WTC11 (cell line): ENCODE measurements around the gene MRNIP. TPM values are rescaled to one million over a fixed set of nuclear protein-coding genes. Genes with fewer than 3 reads are reported as not detected.
A peak's percentile ranks its signal among the peaks of the same experiment; 100 is the strongest.

ENCODE experiments used
- ATAC-seq: fragments of 200-7000 bp; cut with Tn5 transposase; 2 replicates; pipeline ENCODE4 v1.10.0; 2021; ENCODE audit warnings: mild to moderate bottlenecking, moderate library complexity
- CTCF ChIA-PET: fragments of 300-600 bp; sonication (Branson Sonifier 250); formaldehyde crosslinking; loops from one replicate; lab custom pipeline; 2021; ENCODE audit warnings: antibody characterized with exemption; lab: Charles Lee
- POLR2A ChIA-PET: fragments of 350-600 bp; sonication (Branson Sonifier 250); formaldehyde crosslinking; loops from one replicate; lab custom pipeline; 2021; ENCODE audit warnings: antibody characterized with exemption; lab: Charles Lee
- DNase-seq: peaks from one replicate; pipeline ENCODE4 v3.0.0; 2021; ENCODE audit warnings: low spot score
- H3K27ac Mint-ChIP-seq: 2 replicates; pipeline ENCODE4 v1.8.0; 2021; ENCODE audit warnings: mixed read lengths
- H3K27me3 Mint-ChIP-seq: 2 replicates; pipeline ENCODE4 v1.8.0; 2021; ENCODE audit warnings: low read depth, mild to moderate bottlenecking, moderate library complexity, mixed read lengths
- H3K36me3 Mint-ChIP-seq: 2 replicates; pipeline ENCODE4 v1.8.0; 2021; ENCODE audit warnings: mixed read lengths
- H3K4me1 Mint-ChIP-seq: 2 replicates; pipeline ENCODE4 v1.8.0; 2022; ENCODE audit warnings: mixed read lengths
- H3K4me3 Mint-ChIP-seq: 2 replicates; pipeline ENCODE4 v1.8.0; 2021; ENCODE audit warnings: mild to moderate bottlenecking, moderate library complexity, mixed read lengths
- H3K9me3 Mint-ChIP-seq: 2 replicates; pipeline ENCODE4 v1.8.0; 2021; ENCODE audit warnings: mixed read lengths
- ATF1 ChIP-seq: sonication (generic); formaldehyde crosslinking; IDR thresholded peaks from 2 replicates; pipeline ENCODE4 v1.8.1; 2023; ENCODE audit warnings: mild to moderate bottlenecking, moderate library complexity, missing genetic modification reagents
- ATF2 ChIP-seq: sonication (generic); formaldehyde crosslinking; IDR thresholded peaks from 2 replicates; pipeline ENCODE4 v1.8.1; 2022; ENCODE audit warnings: low read depth, missing genetic modification reagents, borderline replicate concordance
- CDX4 ChIP-seq: fragments of 250-450 bp; sonication (Bioruptor Pico); IDR thresholded peaks from 2 replicates; pipeline ENCODE4 v1.9.0; 2021; ENCODE audit warnings: moderate library complexity, mild to moderate bottlenecking, inconsistent platforms, borderline replicate concordance
- CREM ChIP-seq: sonication (generic); formaldehyde crosslinking; IDR thresholded peaks from 2 replicates; pipeline ENCODE4 v1.8.1; 2022; ENCODE audit warnings: mild to moderate bottlenecking, missing genetic modification reagents, moderate library complexity
- FOXP4 ChIP-seq: sonication (generic); formaldehyde crosslinking; IDR thresholded peaks from 2 replicates; pipeline ENCODE4 v1.8.0; 2022; ENCODE audit warnings: mild to moderate bottlenecking, missing genetic modification reagents
- JUN ChIP-seq: sonication (generic); formaldehyde crosslinking; IDR thresholded peaks from 2 replicates; pipeline ENCODE4 v1.8.0; 2023; ENCODE audit warnings: mild to moderate bottlenecking, missing genetic modification reagents
- MLX ChIP-seq: sonication (generic); formaldehyde crosslinking; IDR thresholded peaks from 2 replicates; pipeline ENCODE4 v1.8.1; 2023; ENCODE audit warnings: mild to moderate bottlenecking, missing genetic modification reagents, moderate library complexity
- NR2C2 ChIP-seq: sonication (generic); formaldehyde crosslinking; IDR thresholded peaks from 2 replicates; pipeline ENCODE4 v1.8.0; 2022; ENCODE audit warnings: mild to moderate bottlenecking, missing genetic modification reagents
- RORB ChIP-seq: fragments of 250-450 bp; sonication (Bioruptor Pico); IDR thresholded peaks from 2 replicates; pipeline ENCODE4 v1.9.0; 2021; ENCODE audit warnings: mild to moderate bottlenecking
- SP1 ChIP-seq: sonication (generic); formaldehyde crosslinking; conservative IDR thresholded peaks from 2 replicates; pipeline ENCODE4 v1.8.1; 2022; ENCODE audit warnings: missing genetic modification reagents
- STAT6 ChIP-seq: sonication (generic); formaldehyde crosslinking; conservative IDR thresholded peaks from 2 replicates; pipeline ENCODE4 v1.8.1; 2023; ENCODE audit warnings: mild to moderate bottlenecking, low read depth, missing genetic modification reagents, moderate library complexity
- TCF7 ChIP-seq: sonication (generic); formaldehyde crosslinking; IDR thresholded peaks from 2 replicates; pipeline ENCODE4 v1.8.0; 2022; ENCODE audit warnings: mild to moderate bottlenecking, low read depth, missing genetic modification reagents, moderate library complexity
- USF1 ChIP-seq: sonication (generic); formaldehyde crosslinking; IDR thresholded peaks from 2 replicates; pipeline ENCODE4 v1.8.0; 2022; ENCODE audit warnings: mild to moderate bottlenecking, missing genetic modification reagents
- ZBTB43 ChIP-seq: sonication (generic); formaldehyde crosslinking; IDR thresholded peaks from 2 replicates; pipeline ENCODE4 v1.8.1; 2023; ENCODE audit warnings: mild to moderate bottlenecking, missing genetic modification reagents
- ZNF232 ChIP-seq: sonication (generic); formaldehyde crosslinking; IDR thresholded peaks from 2 replicates; pipeline ENCODE4 v1.8.0; 2022; ENCODE audit warnings: mild to moderate bottlenecking, missing genetic modification reagents
- ZNF263 ChIP-seq: sonication (generic); formaldehyde crosslinking; IDR thresholded peaks from 2 replicates; pipeline ENCODE4 v1.8.1; 2022; ENCODE audit warnings: low read depth, mild to moderate bottlenecking, moderate library complexity, missing genetic modification reagents
- ZNF396 ChIP-seq: fragments of 250-450 bp; sonication (Bioruptor Pico); IDR thresholded peaks from 2 replicates; pipeline ENCODE4 v1.8.0; 2021; ENCODE audit warnings: mild to moderate bottlenecking, moderate library complexity, borderline replicate concordance
- ZNF423 ChIP-seq: fragments of 250-450 bp; sonication (Bioruptor Pico); IDR thresholded peaks from 2 replicates; pipeline ENCODE4 v2.1.2; 2022; ENCODE audit warnings: mild to moderate bottlenecking, moderate library complexity
- total RNA-seq: library from RNA; stranded (reverse); gene quantifications from 3 replicates; pipeline ENCODE4 v1.2.3, GENCODE V29; 2021

MRNIP gene
- total RNA-seq, 1 experiment from 2014 or later: 42.0 TPM

- ChIA-PET POLR2A (interaction anchor here (0.6 kb wide), 1 partner anchor 125 kb away, joined by 11 read pairs; no protein-coding TSS in a partner anchor), CTCF (interaction anchor here (1.6 to 2.7 kb wide), 3 partner anchors 66 to 108 kb away, joined by 5 to 7 read pairs (median 6); no protein-coding TSS in a partner anchor)
- ATAC-seq: no peak
- Mint-ChIP-seq H3K9me3 (peaks cover 4% of the 10 kb centered on the region), H3K4me1 (peaks cover 2% of the 10 kb centered on the region; the same call in 1 of the 2 replicates), H3K27ac (peak overlapping the region; percentile 79; the same call in 1 of the 2 replicates), H3K4me3 (no peak overlapping the region), H3K27me3 (no peaks in the 10 kb centered on the region), H3K36me3 (peaks cover 47% of the 10 kb centered on the region)
- DNase-seq: no peak
- peak; percentile 67; the same call in 1 of the 2 replicates for TF ChIP-seq ZNF423 (CRISPR knock-in tag)
- no peak for TF ChIP-seq NR2C2 (CRISPR knock-in tag)
Measured at GRCh38 chr5:179867476-179867875, 8.9 kb upstream of the MRNIP start.

GRCh38 chr5:179867079-179867465 is 8.5 kb upstream of the MRNIP start:
- H3K36me3 Mint-ChIP-seq: peaks cover 48% of the 10 kb centered on the region
- TF ChIP-seq ZBTB43 (CRISPR knock-in tag) (no peak), ZNF396 (CRISPR knock-in tag) (no peak), ATF1 (CRISPR knock-in tag) (no peak), ZNF232 (CRISPR knock-in tag) (no peak), USF1 (no peak), RORB (no peak), ZNF263 (no peak)
- TF ChIP-seq, all 79 proteins: peak for 0
- Mint-ChIP-seq H3K4me3 (no peak overlapping the region), H3K27me3 (no peaks in the 10 kb centered on the region), H3K4me1 (peaks cover 2% of the 10 kb centered on the region; the same call in 1 of the 2 replicates), H3K27ac (peak overlapping the region; percentile 79), H3K9me3 (peaks cover 7% of the 10 kb centered on the region)
- ATAC-seq (peak; percentile 12), DNase-seq (no peak)
- ChIA-PET POLR2A (no interaction called here), CTCF (interaction anchor here (0.6 to 2.7 kb wide), 5 partner anchors 65 to 315 kb away, joined by 3 to 7 read pairs (median 5); no protein-coding TSS in a partner anchor)

GRCh38 chr5:179866241-179867078 is 7.8 kb upstream of the MRNIP start:
- Mint-ChIP-seq H3K27ac (no peak overlapping the region; the same call in none of the 2 replicates), H3K4me3 (no peak overlapping the region), H3K27me3 (no peaks in the 10 kb centered on the region), H3K4me1 (peaks cover 2% of the 10 kb centered on the region; the same call in 1 of the 2 replicates), H3K36me3 (peaks cover 54% of the 10 kb centered on the region), H3K9me3 (peaks cover 7% of the 10 kb centered on the region)
- POLR2A ChIA-PET: no interaction called here
- CTCF ChIA-PET: interaction anchor here (0.6 to 2.7 kb wide), 5 partner anchors 65 to 315 kb away, joined by 3 to 7 read pairs (median 5); no protein-coding TSS in a partner anchor
- DNase-seq: no peak
- no peak for ATAC-seq
- TF ChIP-seq CDX4 (CRISPR knock-in tag): no peak
- no peak for TF ChIP-seq ATF2 (CRISPR knock-in tag)
- no peak for TF ChIP-seq SP1 (CRISPR knock-in tag)
- no peak for TF ChIP-seq TCF7 (CRISPR knock-in tag)
- TF ChIP-seq CREM (CRISPR knock-in tag): no peak
- TF ChIP-seq JUN (CRISPR knock-in tag): no peak
- TF ChIP-seq STAT6 (CRISPR knock-in tag): no peak
- TF ChIP-seq ZBTB43 (CRISPR knock-in tag): no peak
- no peak for TF ChIP-seq MLX (CRISPR knock-in tag)
- no peak for TF ChIP-seq FOXP4 (CRISPR knock-in tag)
